Activated naive CD4-positive, alpha-beta T cell treated with anti-CD3 and anti-CD28 coated beads, Interleukin-2, amount 10 ng/mL, durations not matched to agents 7 days and 5 days (primary cell): ENCODE data around the gene UNC79.

ENCODE experiments used
- CTCF ChIA-PET: fragments of 350-600 bp; sonication (Branson Sonifier 250); formaldehyde crosslinking; loops from one replicate; lab custom pipeline; 2021; ENCODE audit warnings: antibody characterized with exemption; lab: Charles Lee
- DNase-seq: peaks from one replicate; pipeline ENCODE4 v3.0.0-alpha.2; 2020
- H3K27ac Mint-ChIP-seq: one replicate; pipeline ENCODE4 v1.8.0; 2021; ENCODE audit warnings: mild to moderate bottlenecking, moderate library complexity, mixed read lengths
- H3K27me3 Mint-ChIP-seq: one replicate; pipeline ENCODE4 v1.8.0; 2021; ENCODE audit warnings: mild to moderate bottlenecking, mixed read lengths
- H3K36me3 Mint-ChIP-seq: one replicate; pipeline ENCODE4 v1.8.0; 2021; ENCODE audit warnings: mixed read lengths
- H3K4me1 Mint-ChIP-seq: one replicate; pipeline ENCODE4 v1.8.0; 2021; ENCODE audit warnings: mixed read lengths
- H3K4me3 Mint-ChIP-seq: one replicate; pipeline ENCODE4 v1.8.0; 2021; ENCODE audit warnings: mild to moderate bottlenecking, moderate library complexity, mixed read lengths
- H3K9me3 Mint-ChIP-seq: one replicate; pipeline ENCODE4 v1.8.0; 2021; ENCODE audit warnings: mixed read lengths

Gene UNC79

GRCh38 chr14:93682459-93682858, 251.7 kb downstream of the UNC79 start:
- Mint-ChIP-seq H3K27ac (no peak overlapping the region), H3K4me1 (no peaks in the 10 kb centered on the region), H3K27me3 (no peaks in the 10 kb centered on the region), H3K9me3 (no peaks in the 10 kb centered on the region), H3K4me3 (no peak overlapping the region), H3K36me3 (no peaks in the 10 kb centered on the region)
- CTCF ChIA-PET, result interaction anchor here (1.3 kb wide), 1 partner anchor 72 kb away, joined by 3 read pairs; no protein-coding TSS in a partner anchor
- no peak for DNase-seq

- Mint-ChIP-seq H3K9me3 (no peaks in the 10 kb centered on the region), H3K27ac (no peak overlapping the region), H3K4me1 (no peaks in the 10 kb centered on the region), H3K4me3 (no peak overlapping the region), H3K27me3 (peaks cover 3% of the 10 kb centered on the region), H3K36me3 (no peaks in the 10 kb centered on the region)
- no peak for DNase-seq
- CTCF ChIA-PET, result interaction anchor here (1.3 kb wide), 1 partner anchor 71 kb away, joined by 3 read pairs; no protein-coding TSS in a partner anchor
These were observed 252.5 kb downstream of the UNC79 start for GRCh38 chr14:93683226-93683625.

- H3K4me1 Mint-ChIP-seq, result no peaks in the 10 kb centered on the region
These were observed 254.6 kb downstream of the UNC79 start for GRCh38 chr14:93685121-93685895.

GRCh38 chr14:93686268-93686667, 255.5 kb downstream of the UNC79 start:
- CTCF ChIA-PET, result no interaction called here
- no peak overlapping the region for H3K4me3 Mint-ChIP-seq
- H3K9me3 Mint-ChIP-seq, result no peaks in the 10 kb centered on the region
- H3K27ac Mint-ChIP-seq, result no peak overlapping the region
- DNase-seq, result no peak
- no peaks in the 10 kb centered on the region for H3K4me1 Mint-ChIP-seq
- no peaks in the 10 kb centered on the region for H3K36me3 Mint-ChIP-seq
- H3K27me3 Mint-ChIP-seq, result peaks cover 15% of the 10 kb centered on the region

More at GRCh38 chr14:93685121-93685895, 254.6 kb downstream of the UNC79 start:
- no peak for DNase-seq
- Mint-ChIP-seq H3K36me3 (no peaks in the 10 kb centered on the region), H3K4me3 (no peak overlapping the region), H3K9me3 (no peaks in the 10 kb centered on the region), H3K27ac (no peak overlapping the region), H3K27me3 (peaks cover 15% of the 10 kb centered on the region)
- CTCF ChIA-PET, result no interaction called here

GRCh38 chr14:93688239-93688666, 257.5 kb downstream of the UNC79 start:
- Mint-ChIP-seq H3K4me1 (no peaks in the 10 kb centered on the region), H3K36me3 (no peaks in the 10 kb centered on the region), H3K27me3 (peaks cover 15% of the 10 kb centered on the region), H3K4me3 (no peak overlapping the region), H3K27ac (no peak overlapping the region), H3K9me3 (no peaks in the 10 kb centered on the region)
- no peak for DNase-seq
- CTCF ChIA-PET, result no interaction called here

GRCh38 chr14:93688820-93689219, 258.1 kb downstream of the UNC79 start:
- H3K36me3 Mint-ChIP-seq, result no peaks in the 10 kb centered on the region
- CTCF ChIA-PET, result interaction anchor here (0.6 kb wide), 1 partner anchor 713 kb away, joined by 3 read pairs; no protein-coding TSS in a partner anchor
- no peaks in the 10 kb centered on the region for H3K4me1 Mint-ChIP-seq
- no peak overlapping the region for H3K27ac Mint-ChIP-seq
- H3K9me3 Mint-ChIP-seq, result no peaks in the 10 kb centered on the region
- H3K27me3 Mint-ChIP-seq, result peaks cover 15% of the 10 kb centered on the region
- DNase-seq, result no peak
- H3K4me3 Mint-ChIP-seq, result no peak overlapping the region

GRCh38 chr14:93690146-93690545, 259.4 kb downstream of the UNC79 start:
- CTCF ChIA-PET, result no interaction called here
- H3K4me1 Mint-ChIP-seq, result no peaks in the 10 kb centered on the region
- H3K4me3 Mint-ChIP-seq, result no peak overlapping the region
- no peak overlapping the region for H3K27ac Mint-ChIP-seq
- H3K9me3 Mint-ChIP-seq, result no peaks in the 10 kb centered on the region
- peaks cover 15% of the 10 kb centered on the region for H3K27me3 Mint-ChIP-seq
- no peaks in the 10 kb centered on the region for H3K36me3 Mint-ChIP-seq
- no peak for DNase-seq

- Mint-ChIP-seq H3K27me3 (peaks cover 15% of the 10 kb centered on the region), H3K27ac (no peak overlapping the region), H3K36me3 (no peaks in the 10 kb centered on the region), H3K4me1 (no peaks in the 10 kb centered on the region), H3K4me3 (no peak overlapping the region), H3K9me3 (no peaks in the 10 kb centered on the region)
- no peak for DNase-seq
- CTCF ChIA-PET, result no interaction called here
These were observed 260.5 kb downstream of the UNC79 start for GRCh38 chr14:93691042-93691780.

- Mint-ChIP-seq H3K9me3 (peaks cover 2% of the 10 kb centered on the region), H3K36me3 (no peaks in the 10 kb centered on the region), H3K4me1 (no peaks in the 10 kb centered on the region), H3K27me3 (peaks cover 8% of the 10 kb centered on the region), H3K4me3 (no peak overlapping the region), H3K27ac (no peak overlapping the region)
- no peak for DNase-seq
- CTCF ChIA-PET, result no interaction called here
These were observed 263.2 kb downstream of the UNC79 start for GRCh38 chr14:93693914-93694313.

- CTCF ChIA-PET, result no interaction called here
- peaks cover 4% of the 10 kb centered on the region for H3K27me3 Mint-ChIP-seq
- no peaks in the 10 kb centered on the region for H3K36me3 Mint-ChIP-seq
- H3K4me1 Mint-ChIP-seq, result no peaks in the 10 kb centered on the region
- peaks cover 4% of the 10 kb centered on the region for H3K9me3 Mint-ChIP-seq
- no peak overlapping the region for H3K4me3 Mint-ChIP-seq
- DNase-seq, result no peak
- no peak overlapping the region for H3K27ac Mint-ChIP-seq
These were observed 270.2 kb downstream of the UNC79 start for GRCh38 chr14:93700928-93701327.

- H3K9me3 Mint-ChIP-seq, result peaks cover 4% of the 10 kb centered on the region
- no peak overlapping the region for H3K27ac Mint-ChIP-seq
- H3K4me1 Mint-ChIP-seq, result no peaks in the 10 kb centered on the region
- H3K4me3 Mint-ChIP-seq, result no peak overlapping the region
- H3K36me3 Mint-ChIP-seq, result no peaks in the 10 kb centered on the region
- H3K27me3 Mint-ChIP-seq, result peaks cover 4% of the 10 kb centered on the region
- DNase-seq, result no peak
- CTCF ChIA-PET, result no interaction called here
These were observed 270.8 kb downstream of the UNC79 start for GRCh38 chr14:93701562-93701961.

- Mint-ChIP-seq H3K36me3 (no peaks in the 10 kb centered on the region), H3K9me3 (peaks cover 4% of the 10 kb centered on the region), H3K27ac (no peak overlapping the region), H3K4me1 (no peaks in the 10 kb centered on the region), H3K4me3 (no peak overlapping the region), H3K27me3 (peaks cover 4% of the 10 kb centered on the region)
- CTCF ChIA-PET, result no interaction called here
- no peak for DNase-seq
These were observed 272.2 kb downstream of the UNC79 start for GRCh38 chr14:93702946-93703345.

GRCh38 chr14:93703941-93704340, 273.2 kb downstream of the UNC79 start:
- H3K9me3 Mint-ChIP-seq, result peaks cover 2% of the 10 kb centered on the region
- H3K27me3 Mint-ChIP-seq, result peaks cover 10% of the 10 kb centered on the region
- H3K4me1 Mint-ChIP-seq, result no peaks in the 10 kb centered on the region
- H3K4me3 Mint-ChIP-seq, result no peak overlapping the region
- CTCF ChIA-PET, result no interaction called here
- no peaks in the 10 kb centered on the region for H3K36me3 Mint-ChIP-seq
- no peak overlapping the region for H3K27ac Mint-ChIP-seq
- no peak for DNase-seq

- no peak overlapping the region for H3K27ac Mint-ChIP-seq
- H3K36me3 Mint-ChIP-seq, result no peaks in the 10 kb centered on the region
- no peaks in the 10 kb centered on the region for H3K4me1 Mint-ChIP-seq
- CTCF ChIA-PET, result no interaction called here
- peaks cover 12% of the 10 kb centered on the region for H3K27me3 Mint-ChIP-seq
- no peak for DNase-seq
- H3K9me3 Mint-ChIP-seq, result no peaks in the 10 kb centered on the region
- no peak overlapping the region for H3K4me3 Mint-ChIP-seq
These were observed 274.9 kb downstream of the UNC79 start for GRCh38 chr14:93705513-93706156.
